Activated T-cell treated with anti-CD3 and anti-CD28 coated beads, Interleukin-2, amount 50 U/mL, for 48 hours (primary cell): Measurements from ENCODE around the gene TAF9.

ENCODE experiments used
- DNase-seq, 2 experiments: peaks; one replicate each; pipeline ENCODE4 v3.0.0-alpha.2; 2020

Gene TAF9

GRCh38 chr5:69369340-69370121 lies at the start of gene TAF9, which contains the start of the genes AK6 and RAD17:
TAF9 (minus strand) TSS chr5:69369520; CDS start chr5:69365737, 3,783 bp downstream.
AK6 (minus strand) TSS chr5:69369520; CDS start chr5:69369490, 30 bp downstream.
RAD17 (plus strand) TSS chr5:69369818; CDS start chr5:69372209, 2,391 bp downstream.
- peak; percentile 95 to 96 for DNase-seq

DNA sequence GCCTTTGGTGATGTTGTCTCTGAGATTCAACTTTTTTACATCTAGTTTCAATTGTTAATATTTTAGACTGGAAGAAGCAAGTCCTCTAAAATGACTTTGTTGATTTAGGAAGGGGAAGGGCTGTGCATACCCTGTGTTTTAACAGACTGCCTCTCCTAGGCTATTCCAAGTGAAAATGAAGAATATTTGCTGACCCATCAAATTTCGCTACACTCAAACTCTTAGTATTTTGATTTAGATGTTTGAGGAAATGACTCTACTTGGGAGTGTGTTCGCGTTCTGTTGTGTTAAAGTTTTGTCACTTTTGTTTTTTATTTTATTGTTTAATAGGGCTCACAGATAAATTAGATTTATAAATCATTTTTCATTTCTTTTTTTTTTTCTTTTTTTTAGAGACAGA lies 49.2 kb upstream of the TAF9 start:
- no peak for DNase-seq

DNA sequence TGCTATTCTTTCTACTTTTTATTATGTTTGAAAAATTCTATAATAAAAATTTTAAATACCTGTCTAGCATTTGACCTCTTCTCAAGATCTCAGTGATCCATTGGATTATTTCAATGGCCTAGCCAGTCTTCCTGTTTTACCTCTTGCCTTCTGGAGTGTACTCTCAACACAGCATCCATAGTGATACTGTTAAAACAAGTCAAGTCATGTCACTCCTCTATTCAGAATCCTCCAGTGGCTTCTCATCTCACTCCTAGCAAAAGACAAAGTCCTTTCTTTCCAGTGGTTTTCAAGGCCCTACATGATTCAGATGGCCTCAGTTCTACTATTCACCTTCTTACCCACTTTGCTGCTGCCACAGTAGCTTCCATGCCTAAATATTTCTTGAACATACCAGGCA lies 47.4 kb upstream of the TAF9 start:
- no peak for DNase-seq

- DNase-seq = no peak
These were observed 46.9 kb upstream of the TAF9 start for GRCh38 chr5:69416180-69416579.

DNA sequence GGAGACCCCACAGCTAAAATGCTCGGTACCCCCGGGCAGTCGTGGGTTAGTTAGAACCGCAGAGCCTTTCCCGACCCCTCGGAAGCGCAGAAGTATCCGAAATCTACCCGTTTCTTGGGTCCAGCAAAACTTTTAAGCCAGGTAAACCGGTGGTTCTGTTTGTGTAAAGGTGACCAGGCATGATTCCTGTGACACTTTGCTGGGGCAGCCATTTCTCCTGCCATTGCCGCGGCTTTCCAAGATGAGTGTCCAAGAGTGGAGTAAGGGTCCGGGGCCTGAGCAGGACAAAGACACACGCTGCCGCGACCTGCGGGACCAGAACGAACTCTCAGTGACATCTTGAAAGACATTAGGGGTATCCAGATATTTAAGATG lies 46.3 kb upstream of the TAF9 start:
- no peak for DNase-seq

DNA sequence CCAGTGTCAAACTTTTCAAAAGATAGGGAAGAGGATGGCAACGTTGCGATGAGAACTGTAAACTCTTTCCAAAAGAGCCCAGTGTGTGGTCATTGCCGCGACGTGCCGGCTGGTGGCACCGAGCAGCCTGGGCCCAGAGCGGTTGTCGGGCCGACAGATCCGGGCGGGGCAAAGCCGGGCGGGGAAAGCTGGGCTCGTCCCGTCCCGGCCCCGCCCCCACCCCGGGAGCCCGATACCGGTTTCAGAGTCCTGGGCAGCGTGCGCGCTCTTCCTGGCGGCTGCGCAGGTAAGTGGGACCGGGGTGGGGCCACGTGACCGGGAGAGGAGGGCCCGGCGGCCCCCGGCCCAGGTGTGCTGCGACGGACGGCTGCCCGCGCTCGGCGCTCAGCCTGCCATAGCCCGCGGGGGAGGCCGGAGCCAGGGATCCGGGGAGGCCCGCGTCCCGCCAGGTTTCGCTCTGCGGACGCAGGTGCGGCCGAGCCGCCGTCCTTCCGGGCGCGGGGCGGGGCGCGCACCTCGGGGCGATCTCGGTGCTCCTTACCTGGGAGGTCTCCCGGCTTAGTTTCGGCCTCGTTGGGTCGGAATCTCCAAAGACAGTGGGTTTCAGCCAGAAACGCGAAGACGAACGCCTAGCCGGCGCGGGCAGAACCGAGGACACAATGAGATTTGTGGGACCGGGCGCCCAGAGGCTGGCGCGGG lies 45.7 kb upstream of the TAF9 start, which contains the start of gene MARVELD2:
Gene MARVELD2 (plus strand): TSS at position 232 of the 699 bp plus-strand sequence. CDS start 4,270 bp downstream, outside the sequence.
- peak; percentile 49 to 50 for DNase-seq

DNA sequence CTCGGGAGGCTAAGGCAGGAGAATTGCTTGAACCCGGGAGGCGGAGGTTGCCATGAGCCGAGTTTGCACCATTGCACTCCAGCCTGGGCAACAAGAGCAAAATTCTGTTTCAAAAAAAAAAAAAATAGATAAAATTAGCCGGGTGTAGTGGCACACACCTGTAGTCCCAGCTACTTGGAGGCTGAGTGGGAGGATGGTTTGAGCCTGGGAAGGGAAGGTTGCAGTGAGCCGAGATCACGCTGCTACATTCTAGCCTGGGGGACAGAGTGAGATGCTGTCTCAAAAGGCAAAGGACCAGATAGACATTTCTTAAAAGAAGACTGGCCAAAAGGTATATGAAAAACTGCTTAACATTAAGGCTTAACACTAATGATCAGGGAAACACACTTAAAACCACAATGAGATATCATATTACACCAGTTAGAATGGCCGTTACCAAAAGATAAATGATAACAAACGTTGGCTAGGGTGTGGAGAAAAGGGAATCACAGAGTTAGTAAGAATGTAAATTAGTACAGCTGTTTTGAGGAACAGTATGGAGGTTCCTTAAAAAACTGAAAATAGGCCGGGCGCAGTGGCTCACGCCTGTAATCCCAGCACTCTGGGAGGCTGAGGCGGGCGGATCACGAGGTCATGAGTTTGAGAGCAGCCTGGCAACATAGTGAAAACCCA lies 35.5 kb upstream of the TAF9 start:
- no peak for DNase-seq

GRCh38 chr5:69378376-69378775 lies 9.1 kb upstream of the TAF9 start:
- DNase-seq = no peak

GRCh38 chr5:69374911-69375446 lies 5.7 kb upstream of the TAF9 start:
- no peak for DNase-seq

- no peak for DNase-seq
These were observed 3.1 kb upstream of the TAF9 start for GRCh38 chr5:69372394-69372793.

GRCh38 chr5:69370335-69370734 lies 1.0 kb upstream of the TAF9 start:
- peak in 1 of 2 experiments; percentile 36 for DNase-seq

DNA sequence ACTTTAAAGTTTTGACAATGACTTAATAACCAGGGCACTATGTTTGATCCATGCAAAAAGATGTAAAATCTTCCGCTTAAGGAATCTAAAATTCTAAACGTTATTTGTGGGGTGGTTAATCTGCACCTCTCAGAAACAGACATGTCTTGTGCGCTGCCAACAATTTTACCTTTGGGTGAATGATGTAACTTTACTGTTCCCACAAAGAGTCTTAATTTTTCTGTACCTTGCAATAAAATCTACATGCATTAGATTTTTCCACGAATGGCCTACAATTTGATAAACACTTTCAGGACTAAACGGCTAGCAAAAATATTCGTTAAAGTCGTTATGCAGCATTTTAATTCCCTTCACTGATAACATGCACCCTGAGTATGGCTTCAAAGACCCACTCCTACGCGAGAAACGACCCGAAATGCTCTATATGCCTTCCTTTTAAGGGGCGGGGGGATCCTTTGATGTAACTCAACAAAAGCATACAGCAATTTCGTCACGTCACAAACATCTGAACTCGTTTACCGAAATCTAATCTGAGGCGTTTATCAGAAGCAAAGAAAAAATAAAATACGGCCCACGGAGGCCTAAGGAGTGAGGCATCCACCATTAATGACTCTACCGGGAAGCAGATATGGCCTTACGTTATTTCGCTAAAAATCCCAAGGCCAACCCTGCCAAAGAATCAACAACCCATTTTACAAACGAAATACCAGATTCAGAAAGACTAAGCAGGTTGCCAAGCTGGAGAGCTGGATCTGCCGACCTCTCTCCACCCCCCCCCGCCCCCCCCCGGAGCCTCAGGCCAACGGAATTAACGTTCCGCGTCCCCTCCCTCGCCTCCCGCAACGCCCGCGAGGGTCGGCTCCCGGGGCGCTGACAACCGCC lies 621 bp downstream of the TAF9 start:
- DNase-seq = no peak

DNA sequence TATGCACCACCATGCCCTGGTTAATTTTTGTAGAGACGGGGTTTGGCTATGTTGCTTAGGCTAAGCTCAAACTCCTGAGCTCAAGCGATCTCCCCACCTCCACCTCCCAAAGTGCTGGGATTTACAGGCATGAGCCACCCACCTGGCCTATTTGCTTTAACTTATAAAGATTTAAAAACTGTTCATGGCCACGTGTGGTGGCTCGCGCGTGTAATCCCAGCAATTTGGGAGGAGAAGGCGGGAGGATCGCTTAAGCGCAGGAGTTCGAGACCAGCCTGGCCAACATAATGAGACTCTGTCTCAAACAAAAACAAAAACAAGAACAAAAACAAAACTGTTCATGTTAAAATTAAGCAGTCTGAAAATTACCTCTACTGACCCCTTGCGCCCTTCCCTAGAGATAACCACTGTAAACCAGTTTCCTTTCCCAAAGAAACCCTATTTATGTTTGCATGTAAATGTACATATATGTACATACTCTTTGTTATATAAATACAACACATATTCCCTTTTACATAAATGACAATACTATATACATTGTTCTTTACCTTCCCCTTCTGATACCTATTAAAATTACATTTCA lies 1.5 kb downstream of the TAF9 start:
- no peak for DNase-seq

GRCh38 chr5:69364850-69365249 lies 4.5 kb downstream of the TAF9 start:
- DNase-seq = no peak

GRCh38 chr5:69364414-69364813 lies 4.9 kb downstream of the TAF9 start:
- DNase-seq = no peak

- DNase-seq = no peak
These were observed 8.9 kb downstream of the TAF9 start for GRCh38 chr5:69360442-69360841.

DNA sequence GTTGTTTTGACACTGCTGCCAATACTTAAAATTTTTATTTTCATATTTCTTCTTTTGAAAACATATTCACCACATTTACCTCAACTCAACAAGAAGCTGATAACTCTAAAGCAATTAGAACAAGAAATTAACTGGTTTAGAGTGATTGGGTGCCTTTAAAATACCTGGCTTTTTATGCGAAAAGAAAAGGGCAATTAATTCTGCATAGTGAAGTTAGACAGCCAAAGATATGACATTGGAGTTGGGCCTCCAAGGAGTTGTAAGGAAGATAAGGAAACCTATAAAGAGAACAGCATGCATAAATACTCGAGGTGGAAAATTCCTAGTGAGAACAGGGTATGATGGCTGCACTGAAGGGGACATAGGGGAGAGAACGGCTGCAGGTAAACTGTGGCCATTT lies 9.6 kb downstream of the TAF9 start:
- DNase-seq = no peak

- DNase-seq = no peak
These were observed 18.7 kb downstream of the TAF9 start for GRCh38 chr5:69350664-69351063.

DNA sequence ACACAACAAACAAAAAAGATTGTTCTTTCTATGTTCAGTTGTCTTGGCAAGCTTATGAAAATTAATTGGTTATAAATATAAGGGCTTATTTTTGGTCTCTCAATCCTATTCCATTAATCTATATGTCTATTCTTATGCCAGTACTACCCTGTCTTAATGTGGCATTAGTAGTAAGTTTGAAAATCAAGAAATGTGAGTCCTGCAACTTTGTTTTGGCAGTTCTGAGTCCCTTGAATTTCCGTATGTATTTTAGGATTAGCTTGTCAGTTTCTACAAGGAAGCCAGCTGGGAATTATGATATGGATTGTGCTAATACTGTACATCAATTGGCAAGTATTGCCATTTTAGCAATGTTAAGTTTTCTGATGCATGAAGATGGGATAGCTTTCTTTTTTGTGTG lies 26.2 kb downstream of the TAF9 start:
- no peak for DNase-seq

GRCh38 chr5:69341520-69342161 lies 27.7 kb downstream of the TAF9 start:
- no peak for DNase-seq

DNA sequence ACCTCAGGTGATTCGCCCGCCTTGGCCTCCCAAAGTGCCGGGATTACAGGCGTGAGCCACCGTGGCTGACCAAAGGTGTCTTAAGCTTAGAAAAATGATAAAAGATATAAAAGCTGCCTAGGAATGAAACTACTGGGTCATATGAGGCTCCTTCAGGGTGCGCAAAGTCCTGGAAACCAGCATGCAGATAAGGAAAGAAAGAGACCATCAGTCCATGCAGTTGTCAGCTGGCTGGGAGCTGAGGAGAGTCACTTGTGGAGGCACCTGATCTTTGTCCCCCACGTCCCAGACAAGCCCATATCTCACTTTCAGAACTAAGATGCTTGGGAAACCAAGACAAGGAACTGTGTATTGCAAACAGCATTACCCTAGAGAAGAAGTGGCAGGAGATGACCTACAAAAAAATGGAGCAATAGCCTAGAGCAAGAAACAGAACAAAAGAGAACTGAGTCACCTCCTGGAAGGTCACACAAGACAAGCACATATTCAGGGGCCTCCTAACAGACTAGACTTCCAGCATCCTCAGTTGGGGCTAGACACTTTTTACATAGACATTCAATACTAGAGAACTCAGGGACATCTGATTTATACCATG lies 33.9 kb downstream of the TAF9 start:
- DNase-seq = no peak
